K562 (cell line): ENCODE data around the gene SLC30A3. TPM values are rescaled to one million over a fixed set of nuclear protein-coding genes. Genes with fewer than 3 reads are reported as not detected.

Source experiments
- ATAC-seq: fragments of 200-7000 bp; cut with Tn5 transposase; 3 replicates; pipeline ENCODE4 v1.9.1; 2020; ENCODE audit warnings: moderate library complexity
- BruUV-seq: library from RNA; stranded (reverse); fragments of 400-500 nt; replicated peaks from 2 replicates; lab custom pipeline; 2021; lab: Mats Ljungman, UMichigan
- CTCF ChIA-PET: fragments of 300-600 bp; formaldehyde crosslinking; extraction: SDS; loops from one replicate; lab custom pipeline; 2021; ENCODE audit warnings: low intra/inter-chr PET ratio; lab: Yijun Ruan, JAX
- POLR2A ChIA-PET: fragments of 300-600, 350-650 bp; sonication (Branson Sonifier 250); formaldehyde crosslinking; extraction: SDS; loops from one replicate; lab custom pipeline; 2021; ENCODE audit warnings: antibody characterized with exemption, inconsistent platforms; lab: Yijun Ruan, JAX
- DNase-seq, 4 experiments: peaks; one replicate each; pipeline versions ENCODE4 v3.0.0 to v3.0.0-alpha.2; 2011 to 2018; ENCODE audit warnings: low spot score in 3 of 4, mixed read lengths in 3 of 4; ENCODE audit errors: extremely low read depth in 1 of 4
- FAIRE-seq: peaks from 2 replicates; lab custom pipeline; 2011; peaks lifted over from hg19 to GRCh38; lab: Jason Lieb, UNC
- H2AFZ ChIP-seq: 2 replicates; pipeline ENCODE4 v1.6.0; 2011; ENCODE audit warnings: low read depth, low read length, control low read depth, inconsistent platforms
- H3K27ac ChIP-seq: fragments of 200-600 bp; 3 replicates; pipeline ENCODE4 v1.8.0; 2011; ENCODE audit warnings: low read depth, mild to moderate bottlenecking, control low read depth, inconsistent platforms, low read length, moderate library complexity, mixed read lengths; ENCODE audit errors: extremely low read depth
- H3K27me3 ChIP-seq, 2 experiments: fragments of 300-600 bp in 1 of 2; 2 replicates in 1 of 2; 3 replicates in 1 of 2; pipeline versions ENCODE4 v1.6.0 to v1.8.0; 2011; ENCODE audit warnings: inconsistent platforms in 2 of 2, low read length in 2 of 2, mild to moderate bottlenecking in 1 of 2, mixed read lengths in 1 of 2, moderate library complexity in 1 of 2; ENCODE audit not compliant: control insufficient read depth in 2 of 2, insufficient read depth in 2 of 2
- H3K36me3 ChIP-seq: fragments of 300-600 bp; 3 replicates; pipeline ENCODE4 v1.8.0; 2011; ENCODE audit warnings: mild to moderate bottlenecking, low read length, inconsistent platforms; ENCODE audit not compliant: control insufficient read depth, insufficient read depth
- H3K4me1 ChIP-seq, 2 experiments: fragments of 200-600 bp in 1 of 2; replicated peaks in 1 of 2; 2 replicates in 1 of 2; 3 replicates in 1 of 2; pipeline versions ENCODE4 v1.5.1 to v1.8.0; 2011; ENCODE audit warnings: inconsistent platforms in 2 of 2, low read length in 2 of 2, mild to moderate bottlenecking in 1 of 2, mixed read lengths in 1 of 2, moderate library complexity in 1 of 2; ENCODE audit not compliant: control insufficient read depth in 2 of 2, insufficient read depth in 2 of 2
- H3K4me2 ChIP-seq: 2 replicates; pipeline ENCODE4 v1.6.1; 2011; ENCODE audit warnings: low read length, control low read depth, inconsistent platforms, mixed read lengths; ENCODE audit not compliant: insufficient read depth
- H3K4me3 ChIP-seq: fragments of 200-600 bp; sonication (generic), shearing (Covaris generic); 2 replicates; pipeline ENCODE4 v1.5.1; 2016; ENCODE audit warnings: control low read depth, inconsistent platforms
- H3K79me2 ChIP-seq: fragments of 200-600 bp; 3 replicates; pipeline ENCODE4 v1.8.0; 2011; ENCODE audit warnings: low read length, inconsistent platforms; ENCODE audit not compliant: control insufficient read depth, insufficient read depth
- H3K9ac ChIP-seq, 2 experiments: 2 replicates each; pipeline versions ENCODE4 v1.6.0 to v1.6.1; 2011; ENCODE audit warnings: low read depth in 2 of 2, low read length in 2 of 2, control low read depth in 1 of 2, inconsistent platforms in 1 of 2, mild to moderate bottlenecking in 1 of 2, mixed read lengths in 1 of 2; ENCODE audit not compliant: insufficient read depth in 1 of 2
- H3K9me1 ChIP-seq: one replicate; pipeline ENCODE4 v1.6.0; 2011; ENCODE audit warnings: inconsistent platforms, mild to moderate bottlenecking, low read length, moderate library complexity; ENCODE audit not compliant: control insufficient read depth, insufficient read depth
- H3K9me3 ChIP-seq: replicated peaks from 2 replicates; pipeline ENCODE4 v1.5.1; 2011; ENCODE audit warnings: low read depth, low read length, inconsistent platforms; ENCODE audit not compliant: control insufficient read depth, insufficient read depth
- H4K20me1 ChIP-seq: replicated peaks from 2 replicates; pipeline ENCODE4 v1.6.1; 2011; ENCODE audit warnings: low read length, inconsistent platforms, mixed read lengths; ENCODE audit not compliant: control insufficient read depth, insufficient read depth
- ELF1 ChIP-seq: fragments of 200-800 bp; sonication (Bioruptor generic); IDR thresholded peaks from 2 replicates; pipeline ENCODE4 v1.6.1; 2016; ENCODE audit warnings: missing genetic modification characterization, missing compliant biosample characterization
- FOXK2 ChIP-seq, 2 experiments: fragments of 450-650 bp; IDR thresholded peaks in 1 of 2; conservative IDR thresholded peaks in 1 of 2; 2 replicates each; pipeline ENCODE4 v1.6.1; 2016; ENCODE audit warnings: low read depth in 2 of 2, mild to moderate bottlenecking in 1 of 2
- KLF6 ChIP-seq: fragments of 250-450 bp; sonication (Bioruptor Pico); IDR thresholded peaks from 2 replicates; pipeline ENCODE4 v1.4.0; 2020; ENCODE audit warnings: mild to moderate bottlenecking, moderate library complexity, borderline replicate concordance
- NR2C1 ChIP-seq, 2 experiments: fragments of 450-650 bp; IDR thresholded peaks; 2 replicates each; pipeline ENCODE4 v1.6.1; 2017; ENCODE audit warnings: mild to moderate bottlenecking in 2 of 2, antibody characterized with exemption in 1 of 2, inconsistent platforms in 1 of 2, missing compliant biosample characterization in 1 of 2, missing genetic modification characterization in 1 of 2
- RB1 ChIP-seq: fragments of 450-650 bp; IDR thresholded peaks from 2 replicates; pipeline ENCODE4 v1.6.1; 2017; ENCODE audit warnings: low read depth, mild to moderate bottlenecking
- ZNF561 ChIP-seq: fragments of 450-650 bp; formaldehyde crosslinking; conservative IDR thresholded peaks from 2 replicates; pipeline ENCODE4 v1.4.0; 2020; ENCODE audit warnings: mild to moderate bottlenecking, moderate library complexity
- ZZZ3 ChIP-seq: fragments of 450-650 bp; IDR thresholded peaks from 2 replicates; pipeline ENCODE4 v1.6.1; 2016; ENCODE audit warnings: antibody characterized with exemption, mild to moderate bottlenecking, moderate library complexity
- WGBS: fragments of 100-300 bp; shearing (Covaris generic); methylation state at CpG from one replicate; pipeline ENCODE4 v1.1.6; 2016; ENCODE audit warnings: low coverage, mixed read lengths; ENCODE audit not compliant: insufficient coverage; ENCODE audit errors: missing lambda C conversion rate; 5-methylcytosine and 5-hydroxymethylcytosine counted together
- in situ Hi-C: fragments of 300-500 bp; cut with MboI; formaldehyde crosslinking; loops from 4 replicates; pipeline ENCODE4 v1.15.0; 2018; ENCODE audit warnings: inconsistent platforms, mixed read lengths
- intact Hi-C: fragments of 100-400 bp; cut with micrococcal nuclease; formaldehyde crosslinking; loops from 2 replicates; pipeline ENCODE4 v1.14.2; 2022
- polyA plus RNA-seq, 8 experiments: library from polyadenylated mRNA; depleted of rRNA in 4 of 8; stranded (reverse) in 5 of 8; unstranded in 3 of 8; fragments of >200 nt; fragmentation: Nextera tagmentation in 2 of 8; fragmentation: Illumina TruSeq in 1 of 8; extraction: Ambion mirVana in 2 of 8; extraction: Trizol in 1 of 8; gene quantifications; 2 replicates each; pipeline versions ENCODE4 v1.2.1 to v1.2.3, GENCODE V29; 2011 to 2014; ENCODE audit warnings: inconsistent platforms in 1 of 8, missing spikeins in 1 of 8
- total RNA-seq, 7 experiments: library from RNA; depleted of rRNA in 6 of 7; stranded (reverse); fragments of >200 nt in 6 of 7; fragmentation: Illumina TruSeq in 2 of 7; extraction: Trizol in 2 of 7; gene quantifications; 2 replicates each; pipeline versions ENCODE4 v1.2.1 to v1.2.3, GENCODE V29; 2011 to 2021; ENCODE audit warnings: low replicate concordance in 1 of 7
- TF ChIP-seq, protein P1 (sequence below): fragments of 150-350 bp; IDR thresholded peaks from 2 replicates; pipeline ENCODE4 v1.6.1; 2014; ENCODE audit warnings: low read depth, mild to moderate bottlenecking, low read length, borderline replicate concordance
- TF ChIP-seq, protein P2 (sequence below): fragments of 150-350 bp; conservative IDR thresholded peaks from 2 replicates; pipeline ENCODE4 v1.6.1; 2014; ENCODE audit warnings: low read length
- TF ChIP-seq, protein P3 (sequence below): fragments of 250-450 bp; sonication (Bioruptor Pico); IDR thresholded peaks from 2 replicates; pipeline ENCODE4 v1.8.0; 2021; ENCODE audit warnings: borderline replicate concordance, mild to moderate bottlenecking, moderate library complexity; ENCODE audit not compliant: poor library complexity, severe bottlenecking

The SLC30A3 gene
- total and polyA plus RNA-seq, 9 of the 15 experiments (the other 6 are each of a cell fraction or from before 2014, with no cell fraction given) = 0.03 to 2.7 (median 0.89) TPM; not detected in 1

DNA sequence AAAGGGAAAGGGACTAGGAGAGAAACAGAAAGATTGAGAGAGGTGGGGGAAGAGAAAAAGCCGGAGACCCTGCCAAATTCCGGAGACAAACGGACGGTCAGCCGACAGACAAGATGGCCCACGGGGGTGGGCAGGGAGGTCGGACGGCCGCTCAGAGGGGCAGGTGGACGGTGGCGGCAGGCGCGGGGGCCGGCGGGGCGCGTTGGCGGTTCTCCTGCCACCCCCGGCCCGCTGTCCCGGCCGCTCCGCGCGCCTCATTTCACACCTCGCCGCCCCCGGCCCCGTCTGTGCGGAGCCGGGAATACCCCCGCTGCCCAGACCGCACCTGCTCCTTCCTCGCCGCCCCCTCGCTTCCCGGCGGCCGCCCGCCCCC is 935 bp downstream of the SLC30A3 start:
- 62% methylated on average over 11 of the region's 40 CpGs for WGBS
- H3K4me2 ChIP-seq = no peak overlapping the region
- no peak for FAIRE-seq

More for the DNA sequence above, 935 bp downstream of the SLC30A3 start:
- ATAC-seq = no peak
- Histone ChIP-seq H4K20me1 (no peaks in the 10 kb centered on the region; the same call in 1 of the 2 replicates), H3K27me3 (peaks cover 31 to 43% of the 10 kb centered on the region in 2 experiments; a peak in 4 of 5 replicates), H3K27ac (no peak overlapping the region), H3K36me3 (no peaks in the 10 kb centered on the region), H3K79me2 (no peaks in the 10 kb centered on the region), H3K9ac (no peak overlapping the region), H3K4me3 (peak overlapping the region; percentile 53), H2AFZ (no peak overlapping the region), H3K9me3 (no peaks in the 10 kb centered on the region; the same call in 1 of the 2 replicates), H3K9me1 (no peaks in the 10 kb centered on the region), H3K4me1 (peaks cover 0 to 45% of the 10 kb centered on the region in 2 experiments; a peak in 3 of 5 replicates)
- no peak for DNase-seq
- TF ChIP-seq, protein P1, sequence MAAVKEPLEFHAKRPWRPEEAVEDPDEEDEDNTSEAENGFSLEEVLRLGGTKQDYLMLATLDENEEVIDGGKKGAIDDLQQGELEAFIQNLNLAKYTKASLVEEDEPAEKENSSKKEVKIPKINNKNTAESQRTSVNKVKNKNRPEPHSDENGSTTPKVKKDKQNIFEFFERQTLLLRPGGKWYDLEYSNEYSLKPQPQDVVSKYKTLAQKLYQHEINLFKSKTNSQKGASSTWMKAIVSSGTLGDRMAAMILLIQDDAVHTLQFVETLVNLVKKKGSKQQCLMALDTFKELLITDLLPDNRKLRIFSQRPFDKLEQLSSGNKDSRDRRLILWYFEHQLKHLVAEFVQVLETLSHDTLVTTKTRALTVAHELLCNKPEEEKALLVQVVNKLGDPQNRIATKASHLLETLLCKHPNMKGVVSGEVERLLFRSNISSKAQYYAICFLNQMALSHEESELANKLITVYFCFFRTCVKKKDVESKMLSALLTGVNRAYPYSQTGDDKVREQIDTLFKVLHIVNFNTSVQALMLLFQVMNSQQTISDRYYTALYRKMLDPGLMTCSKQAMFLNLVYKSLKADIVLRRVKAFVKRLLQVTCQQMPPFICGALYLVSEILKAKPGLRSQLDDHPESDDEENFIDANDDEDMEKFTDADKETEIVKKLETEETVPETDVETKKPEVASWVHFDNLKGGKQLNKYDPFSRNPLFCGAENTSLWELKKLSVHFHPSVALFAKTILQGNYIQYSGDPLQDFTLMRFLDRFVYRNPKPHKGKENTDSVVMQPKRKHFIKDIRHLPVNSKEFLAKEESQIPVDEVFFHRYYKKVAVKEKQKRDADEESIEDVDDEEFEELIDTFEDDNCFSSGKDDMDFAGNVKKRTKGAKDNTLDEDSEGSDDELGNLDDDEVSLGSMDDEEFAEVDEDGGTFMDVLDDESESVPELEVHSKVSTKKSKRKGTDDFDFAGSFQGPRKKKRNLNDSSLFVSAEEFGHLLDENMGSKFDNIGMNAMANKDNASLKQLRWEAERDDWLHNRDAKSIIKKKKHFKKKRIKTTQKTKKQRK = no peak
- no peak for TF ChIP-seq FOXK2 (conservative IDR thresholded peaks at IDR 0.05 in 1 of 2, IDR thresholded peaks at IDR 0.05 in 1 of 2; ENCODE audit: low read depth in 2 of 2)
- no peak for TF ChIP-seq KLF6
- no peak for TF ChIP-seq NR2C1 (IDR thresholded peaks at IDR 0.05)
- no peak for TF ChIP-seq NR2C1 (tag; IDR thresholded peaks at IDR 0.05)
- no peak for TF ChIP-seq ZZZ3
- TF ChIP-seq, protein P2, sequence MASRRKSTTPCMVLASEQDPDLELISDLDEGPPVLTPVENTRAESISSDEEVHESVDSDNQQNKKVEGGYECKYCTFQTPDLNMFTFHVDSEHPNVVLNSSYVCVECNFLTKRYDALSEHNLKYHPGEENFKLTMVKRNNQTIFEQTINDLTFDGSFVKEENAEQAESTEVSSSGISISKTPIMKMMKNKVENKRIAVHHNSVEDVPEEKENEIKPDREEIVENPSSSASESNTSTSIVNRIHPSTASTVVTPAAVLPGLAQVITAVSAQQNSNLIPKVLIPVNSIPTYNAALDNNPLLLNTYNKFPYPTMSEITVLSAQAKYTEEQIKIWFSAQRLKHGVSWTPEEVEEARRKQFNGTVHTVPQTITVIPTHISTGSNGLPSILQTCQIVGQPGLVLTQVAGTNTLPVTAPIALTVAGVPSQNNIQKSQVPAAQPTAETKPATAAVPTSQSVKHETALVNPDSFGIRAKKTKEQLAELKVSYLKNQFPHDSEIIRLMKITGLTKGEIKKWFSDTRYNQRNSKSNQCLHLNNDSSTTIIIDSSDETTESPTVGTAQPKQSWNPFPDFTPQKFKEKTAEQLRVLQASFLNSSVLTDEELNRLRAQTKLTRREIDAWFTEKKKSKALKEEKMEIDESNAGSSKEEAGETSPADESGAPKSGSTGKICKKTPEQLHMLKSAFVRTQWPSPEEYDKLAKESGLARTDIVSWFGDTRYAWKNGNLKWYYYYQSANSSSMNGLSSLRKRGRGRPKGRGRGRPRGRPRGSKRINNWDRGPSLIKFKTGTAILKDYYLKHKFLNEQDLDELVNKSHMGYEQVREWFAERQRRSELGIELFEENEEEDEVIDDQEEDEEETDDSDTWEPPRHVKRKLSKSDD = no peak
- no peak for TF ChIP-seq ELF1 (tag)
- TF ChIP-seq ZNF561 (CRISPR knock-in tag) = no peak
- TF ChIP-seq RB1 = no peak
- TF ChIP-seq, protein P3, sequence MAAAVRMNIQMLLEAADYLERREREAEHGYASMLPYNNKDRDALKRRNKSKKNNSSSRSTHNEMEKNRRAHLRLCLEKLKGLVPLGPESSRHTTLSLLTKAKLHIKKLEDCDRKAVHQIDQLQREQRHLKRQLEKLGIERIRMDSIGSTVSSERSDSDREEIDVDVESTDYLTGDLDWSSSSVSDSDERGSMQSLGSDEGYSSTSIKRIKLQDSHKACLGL (CRISPR knock-in tag) = no peak
- in situ Hi-C loops = no loop called here
- ChIA-PET CTCF (no interaction called here), POLR2A (no interaction called here)
- BruUV-seq = no TSS peak
- intact Hi-C loops = no loop called here
